AG04450 (cell line): ENCODE data around the gene SSBP4. TPM values are rescaled to one million over a fixed set of nuclear protein-coding genes. Genes with fewer than 3 reads are reported as not detected.

ENCODE experiments used
- CTCF ChIA-PET: fragments of 300-600, 350-600 bp; formaldehyde crosslinking; extraction: SDS; loops from one replicate; lab custom pipeline; 2022; ENCODE audit warnings: antibody characterized with exemption, inconsistent platforms; lab: Charles Lee
- POLR2A ChIA-PET: fragments of 350-600 bp; formaldehyde crosslinking; extraction: SDS; loops from one replicate; lab custom pipeline; 2021; ENCODE audit warnings: antibody characterized with exemption, inconsistent platforms; lab: Yijun Ruan, JAX
- DNase-seq: peaks from one replicate; pipeline ENCODE4 v3.0.0-alpha.2; 2011; ENCODE audit warnings: low read depth, low spot score
- H3K27ac ChIP-seq: one replicate; pipeline ENCODE4 v1.5.1; 2012; ENCODE audit warnings: low read depth, low read length, control low read depth
- H3K27me3 ChIP-seq: one replicate; pipeline ENCODE4 v1.6.0; 2012; ENCODE audit warnings: low read length; ENCODE audit not compliant: control insufficient read depth, insufficient read depth
- H3K4me3 ChIP-seq: 2 replicates; pipeline ENCODE4 v1.5.1; 2011; ENCODE audit warnings: mild to moderate bottlenecking, low read depth, low read length, control low read depth
- H3K9me3 ChIP-seq: 2 replicates; pipeline ENCODE4 v1.5.1; 2012; ENCODE audit warnings: low read length; ENCODE audit not compliant: control insufficient read depth, insufficient read depth
- CTCF ChIP-seq: IDR thresholded peaks from 2 replicates; pipeline ENCODE4 v1.5.1; 2011; ENCODE audit warnings: low read depth, low read length, control low read depth, inconsistent platforms
- polyA plus RNA-seq: library from polyadenylated mRNA; depleted of rRNA; stranded (reverse); fragments of >200 nt; gene quantifications from 2 replicates; pipeline ENCODE4 v1.2.3, GENCODE V29; 2011

Gene SSBP4
- polyA plus RNA-seq, 1 experiment: 9.4 TPM

GRCh38 chr19:18424122-18424889 is 5.1 kb downstream of the SSBP4 start:
- Histone ChIP-seq H3K4me3 (no peak overlapping the region), H3K27me3 (no peaks in the 10 kb centered on the region), H3K9me3 (no peaks in the 10 kb centered on the region; the same call in 1 of the 2 replicates), H3K27ac (no peak overlapping the region)
- ChIA-PET POLR2A (interaction anchor here (0.6 kb wide), 1 partner anchor 196 kb away, joined by 3 read pairs; no protein-coding TSS in a partner anchor), CTCF (no interaction called here)
- no peak for TF ChIP-seq CTCF
- no peak for DNase-seq

GRCh38 chr19:18424890-18425514 is 5.8 kb downstream of the SSBP4 start:
- CTCF ChIA-PET: interaction anchor here (1.0 kb wide), 1 partner anchor 26 kb away, joined by 3 read pairs; no protein-coding TSS in a partner anchor
- Histone ChIP-seq H3K27me3 (no peaks in the 10 kb centered on the region), H3K4me3 (no peak overlapping the region), H3K27ac (peak overlapping the region; percentile 70), H3K9me3 (no peaks in the 10 kb centered on the region; the same call in 1 of the 2 replicates)
- DNase-seq: no peak
- no peak for TF ChIP-seq CTCF
- POLR2A ChIA-PET: interaction anchor here (0.6 to 1.3 kb wide), 3 partner anchors 12 to 197 kb away, joined by 3 to 4 read pairs (median 4); partner anchors contain the start of gene JUND

- no peak for DNase-seq
- ChIA-PET POLR2A (interaction anchor here (0.9 to 1.3 kb wide), 2 partner anchors 11 to 145 kb away, joined by 4 read pairs; partner anchors contain the start of gene JUND), CTCF (interaction anchor here (1.0 kb wide), 1 partner anchor 25 kb away, joined by 3 read pairs; no protein-coding TSS in a partner anchor)
- Histone ChIP-seq H3K9me3 (no peaks in the 10 kb centered on the region), H3K27me3 (no peaks in the 10 kb centered on the region), H3K4me3 (0 out of 2 replicates have a peak overlapping the region, but pooled peaks have one; percentile 22), H3K27ac (peak overlapping the region; percentile 70)
- TF ChIP-seq CTCF: peak; percentile 28
Observed at GRCh38 chr19:18425515-18426415, 6.6 kb downstream of the SSBP4 start.

GRCh38 chr19:18426416-18426767 is 7.2 kb downstream of the SSBP4 start:
- Histone ChIP-seq H3K27me3 (no peaks in the 10 kb centered on the region), H3K4me3 (0 out of 2 replicates have a peak overlapping the region, but pooled peaks have one; percentile 22), H3K9me3 (no peaks in the 10 kb centered on the region), H3K27ac (peak overlapping the region; percentile 70)
- no peak for DNase-seq
- POLR2A ChIA-PET: no interaction called here
- CTCF ChIA-PET: no interaction called here
- TF ChIP-seq CTCF: no peak
